Hepatocyte (in vitro differentiated cells): Measurements from ENCODE around the gene ZNF334. TPM values are rescaled to one million over a fixed set of nuclear protein-coding genes. Genes with fewer than 3 reads are reported as not detected.

Experiments
- DNase-seq: peaks from one replicate; pipeline ENCODE4 v3.0.0-alpha.2; 2016; ENCODE audit warnings: low spot score
- H2AFZ ChIP-seq: fragments of 200-600 bp; sonication (generic); 2 replicates; pipeline ENCODE4 v1.6.0; 2016; ENCODE audit warnings: antibody characterized with exemption, mild to moderate bottlenecking
- H3K27ac ChIP-seq: fragments of 200-600 bp; sonication (generic); 2 replicates; pipeline ENCODE4 v1.5.1; 2016; ENCODE audit warnings: mild to moderate bottlenecking
- H3K27me3 ChIP-seq: fragments of 200-600 bp; sonication (generic); 2 replicates; pipeline ENCODE4 v1.6.1; 2016
- H3K36me3 ChIP-seq: fragments of 200-600 bp; sonication (generic); replicated peaks from 2 replicates; pipeline ENCODE4 v1.5.1; 2016; ENCODE audit warnings: low read depth; ENCODE audit not compliant: insufficient read depth
- H3K4me1 ChIP-seq: fragments of 200-600 bp; sonication (generic); 2 replicates; pipeline ENCODE4 v1.5.1; 2016; ENCODE audit warnings: mild to moderate bottlenecking, moderate library complexity; ENCODE audit not compliant: insufficient read depth
- H3K4me2 ChIP-seq: fragments of 200-600 bp; sonication (generic); 2 replicates; pipeline ENCODE4 v1.6.0; 2016
- H3K4me3 ChIP-seq: fragments of 200-600 bp; sonication (generic); 2 replicates; pipeline ENCODE4 v1.5.1; 2016; ENCODE audit warnings: mild to moderate bottlenecking
- H3K79me2 ChIP-seq: fragments of 200-600 bp; sonication (generic); 2 replicates; pipeline ENCODE4 v1.6.0; 2017; ENCODE audit warnings: mild to moderate bottlenecking
- H3K9me2 ChIP-seq: fragments of 200-600 bp; sonication (generic); replicated peaks from 2 replicates; pipeline ENCODE4 v1.6.0; 2017; ENCODE audit warnings: mild to moderate bottlenecking; ENCODE audit not compliant: insufficient read depth
- H3K9me3 ChIP-seq: fragments of 200-600 bp; sonication (generic); 2 replicates; pipeline ENCODE4 v1.5.1; 2016; ENCODE audit warnings: low read depth, mild to moderate bottlenecking
- H4K20me1 ChIP-seq: fragments of 200-600 bp; sonication (generic); 2 replicates; pipeline ENCODE4 v1.6.0; 2016; ENCODE audit warnings: mild to moderate bottlenecking; ENCODE audit not compliant: insufficient read depth, poor library complexity, severe bottlenecking
- EZH2 ChIP-seq: fragments of 200-600 bp; sonication (generic); IDR thresholded peaks from 2 replicates; pipeline ENCODE4 v1.6.1; 2016; ENCODE audit warnings: antibody characterized with exemption, mild to moderate bottlenecking, borderline replicate concordance
- EZH2phosphoT487 ChIP-seq: fragments of 200-600 bp; sonication (generic); IDR thresholded peaks from one replicate; pipeline ENCODE4 v1.6.1; 2018; ENCODE audit warnings: antibody characterized with exemption, mild to moderate bottlenecking, low read depth, moderate library complexity; ENCODE audit not compliant: unreplicated experiment, severe bottlenecking
- WGBS: methylation state at CpG from one replicate; pipeline ENCODE4 v1.1.6; 2016; ENCODE audit warnings: low lambda C conversion rate; ENCODE audit errors: missing lambda C conversion rate; 5-methylcytosine and 5-hydroxymethylcytosine counted together
- polyA plus RNA-seq: library from polyadenylated mRNA; unstranded; fragments of >200 nt; fragmentation: Nextera tagmentation; extraction: Ambion mirVana; gene quantifications from 2 replicates; pipeline ENCODE4 v1.2.1, GENCODE V29; 2016
- total RNA-seq: library from RNA; depleted of rRNA; stranded (reverse); fragments of >200 nt; gene quantifications from 2 replicates; pipeline ENCODE4 v1.2.3, GENCODE V29; 2014
- TF ChIP-seq, protein P1 (sequence below): fragments of 200-600 bp; sonication (generic); IDR thresholded peaks from 2 replicates; pipeline ENCODE4 v1.5.1; 2016; ENCODE audit warnings: antibody characterized with exemption, mild to moderate bottlenecking; ENCODE audit not compliant: poor library complexity

Gene ZNF334
- total and polyA plus RNA-seq, 2 experiments from 2014 or later, result 6.3 to 12.6 TPM

DNA sequence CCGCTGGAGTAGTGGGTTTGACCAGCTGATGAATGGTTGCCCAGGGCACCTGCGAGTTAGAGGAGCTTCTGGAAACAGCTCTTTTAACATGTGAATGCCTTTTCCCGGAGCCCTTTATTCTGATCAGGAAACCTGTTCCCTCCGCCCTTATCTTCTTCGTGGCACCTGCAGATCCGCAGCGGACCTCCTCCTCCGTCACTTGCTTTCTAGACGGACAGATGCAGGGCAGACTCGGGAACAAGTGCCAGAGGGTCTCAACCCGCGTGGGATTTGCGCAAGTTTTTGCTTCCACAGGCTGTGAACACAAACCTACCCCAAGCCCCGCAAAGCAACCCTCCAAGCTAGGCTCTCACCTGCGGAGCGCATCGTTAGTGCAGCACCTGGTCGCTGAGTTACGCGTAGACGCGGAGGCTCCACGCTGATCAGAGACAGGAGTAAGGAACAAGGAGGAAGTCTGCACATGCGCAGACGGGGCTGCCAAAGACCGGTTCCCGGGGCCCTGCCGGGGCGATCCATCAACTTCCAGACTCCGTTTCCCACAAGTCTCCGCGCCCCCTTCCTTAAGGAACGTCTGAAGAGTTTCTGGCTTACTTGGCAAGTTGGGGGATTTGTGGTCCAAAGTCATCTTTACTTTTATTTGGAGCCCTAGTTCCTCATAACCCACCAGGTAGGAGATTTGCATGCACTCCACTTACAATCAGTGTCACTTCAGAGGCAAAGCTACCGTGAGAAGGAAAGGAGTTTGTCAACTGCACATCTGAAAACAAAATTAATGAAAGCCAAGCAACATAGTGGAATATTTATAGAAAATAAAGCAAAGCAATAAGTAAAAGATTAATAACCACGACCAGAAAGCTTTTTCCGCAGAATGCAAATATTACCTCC is 54.3 kb downstream of the ZNF334 start:
- Histone ChIP-seq H4K20me1 (no peaks in the 10 kb centered on the region), H3K36me3 (no peaks in the 10 kb centered on the region), H3K4me2 (peak overlapping the region; percentile 96), H3K27me3 (no peaks in the 10 kb centered on the region), H3K27ac (no peak overlapping the region), H3K4me3 (peak overlapping the region; percentile 71), H3K9me2 (no peaks in the 10 kb centered on the region), H3K79me2 (no peaks in the 10 kb centered on the region), H3K4me1 (no peaks in the 10 kb centered on the region), H3K9me3 (no peaks in the 10 kb centered on the region), H2AFZ (peak overlapping the region; percentile 98)
- DNase-seq, result peak; percentile 89
- TF ChIP-seq EZH2 (no peak), EZH2phosphoT487 (no peak)
- TF ChIP-seq, protein P1, sequence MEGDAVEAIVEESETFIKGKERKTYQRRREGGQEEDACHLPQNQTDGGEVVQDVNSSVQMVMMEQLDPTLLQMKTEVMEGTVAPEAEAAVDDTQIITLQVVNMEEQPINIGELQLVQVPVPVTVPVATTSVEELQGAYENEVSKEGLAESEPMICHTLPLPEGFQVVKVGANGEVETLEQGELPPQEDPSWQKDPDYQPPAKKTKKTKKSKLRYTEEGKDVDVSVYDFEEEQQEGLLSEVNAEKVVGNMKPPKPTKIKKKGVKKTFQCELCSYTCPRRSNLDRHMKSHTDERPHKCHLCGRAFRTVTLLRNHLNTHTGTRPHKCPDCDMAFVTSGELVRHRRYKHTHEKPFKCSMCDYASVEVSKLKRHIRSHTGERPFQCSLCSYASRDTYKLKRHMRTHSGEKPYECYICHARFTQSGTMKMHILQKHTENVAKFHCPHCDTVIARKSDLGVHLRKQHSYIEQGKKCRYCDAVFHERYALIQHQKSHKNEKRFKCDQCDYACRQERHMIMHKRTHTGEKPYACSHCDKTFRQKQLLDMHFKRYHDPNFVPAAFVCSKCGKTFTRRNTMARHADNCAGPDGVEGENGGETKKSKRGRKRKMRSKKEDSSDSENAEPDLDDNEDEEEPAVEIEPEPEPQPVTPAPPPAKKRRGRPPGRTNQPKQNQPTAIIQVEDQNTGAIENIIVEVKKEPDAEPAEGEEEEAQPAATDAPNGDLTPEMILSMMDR, result no peak
- 7% methylated on average over 36 of the region's 36 CpGs for WGBS

DNA sequence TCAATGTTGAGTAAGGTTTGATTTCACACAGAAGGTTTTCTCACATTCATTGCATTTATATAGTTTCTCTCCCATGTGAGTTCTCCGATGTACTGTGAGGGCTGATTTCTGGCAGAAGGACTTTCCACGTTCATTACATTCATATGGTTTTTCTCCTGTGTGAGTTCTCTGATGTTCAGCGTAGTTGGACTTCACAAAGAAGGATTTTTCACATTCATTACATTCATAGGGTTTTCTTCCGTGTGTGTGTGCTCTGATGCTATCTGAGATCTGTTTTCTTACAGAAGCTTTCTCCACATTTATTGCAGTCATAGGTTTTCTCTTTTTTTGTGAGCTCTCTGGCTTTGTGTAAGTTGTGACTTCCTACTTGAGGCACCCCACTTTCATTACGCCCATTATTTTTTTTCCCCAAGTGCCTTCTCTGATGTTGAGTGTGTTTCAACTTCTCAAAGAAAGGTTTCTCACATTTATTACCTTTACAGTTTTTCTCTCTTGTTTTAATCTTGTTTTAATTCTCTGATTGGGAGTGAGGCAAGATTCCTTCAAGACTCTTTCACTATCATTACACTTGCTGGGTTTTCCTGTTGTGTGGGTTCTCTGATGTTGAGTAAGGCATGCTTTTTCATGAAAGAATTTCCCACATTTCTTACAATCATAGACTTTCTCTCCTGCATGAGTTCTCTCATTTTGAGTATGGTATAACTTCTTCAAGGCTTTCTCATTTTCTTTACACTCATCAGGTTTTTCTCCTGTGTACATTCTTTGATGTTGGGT is 56.9 kb downstream of the ZNF334 start:
- H3K4me2 ChIP-seq, result no peak overlapping the region
- H3K9me3 ChIP-seq, result no peaks in the 10 kb centered on the region
- no peaks in the 10 kb centered on the region for H3K9me2 ChIP-seq
- H3K27me3 ChIP-seq, result no peaks in the 10 kb centered on the region
- no peak overlapping the region for H3K27ac ChIP-seq
- TF ChIP-seq EZH2phosphoT487, result no peak
- no peak for TF ChIP-seq EZH2
- TF ChIP-seq, protein P1, result no peak
- no peaks in the 10 kb centered on the region for H3K4me1 ChIP-seq
- 96% methylated on average over 5 of the region's 5 CpGs for WGBS
- H2AFZ ChIP-seq, result no peak overlapping the region
- H3K79me2 ChIP-seq, result no peaks in the 10 kb centered on the region
- DNase-seq, result no peak
- no peaks in the 10 kb centered on the region for H4K20me1 ChIP-seq
- H3K4me3 ChIP-seq, result no peak overlapping the region
- H3K36me3 ChIP-seq, result no peaks in the 10 kb centered on the region

DNA sequence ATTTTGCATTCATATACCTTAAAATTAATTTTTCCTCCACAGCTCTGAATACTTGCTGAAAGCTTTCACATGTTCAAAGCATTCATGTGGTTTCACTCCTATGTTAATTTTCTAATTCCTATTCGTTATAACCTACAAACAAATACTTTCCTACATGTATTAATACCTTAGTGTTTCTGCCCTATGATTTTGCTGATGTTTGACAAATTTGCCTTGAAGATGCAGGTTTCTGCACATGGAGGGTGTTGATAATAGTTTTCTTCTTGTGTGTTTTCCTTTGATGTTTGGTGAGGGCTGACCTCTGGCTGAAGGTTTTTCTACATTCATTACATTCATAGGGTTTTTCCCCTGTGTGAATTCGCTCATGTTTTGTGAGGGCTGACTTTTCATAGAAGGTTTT is 57.6 kb downstream of the ZNF334 start:
- Histone ChIP-seq H2AFZ (no peak overlapping the region), H3K9me2 (no peaks in the 10 kb centered on the region), H3K4me2 (no peak overlapping the region), H3K4me3 (no peak overlapping the region), H3K27ac (no peak overlapping the region), H3K27me3 (no peaks in the 10 kb centered on the region), H3K9me3 (no peaks in the 10 kb centered on the region), H3K79me2 (no peaks in the 10 kb centered on the region), H4K20me1 (no peaks in the 10 kb centered on the region), H3K36me3 (no peaks in the 10 kb centered on the region), H3K4me1 (no peaks in the 10 kb centered on the region)
- TF ChIP-seq, protein P1, result no peak
- TF ChIP-seq EZH2phosphoT487, result no peak
- TF ChIP-seq EZH2, result no peak
- DNase-seq, result no peak
- 91% methylated on average over 2 of the region's 2 CpGs for WGBS

Other genes starting within 250 kb of the ZNF334 start
- not detected in 2 replicates for gene CDH22, start 205.1 kb downstream of the ZNF334 start, total RNA-seq
- 0.15 TPM in 1 of 2 replicates, not detected in the other for gene CDH22, start 205.1 kb downstream of the ZNF334 start, polyA plus RNA-seq
- 42.3 and 50.5 TPM in 2 replicates for gene ELMO2, start 106.9 kb downstream of the ZNF334 start, total RNA-seq
- 32.8 and 35.0 TPM in 2 replicates for gene ELMO2, start 106.9 kb downstream of the ZNF334 start, polyA plus RNA-seq
- gene OCSTAMP, start 37.1 kb upstream of the ZNF334 start, total RNA-seq, result not detected in 2 replicates
- gene OCSTAMP, start 37.1 kb upstream of the ZNF334 start, polyA plus RNA-seq, result not detected in 2 replicates
- 1.8 and 2.4 TPM in 2 replicates for gene SLC13A3, start 137.9 kb upstream of the ZNF334 start, total RNA-seq
- 6.7 and 9.4 TPM in 2 replicates for gene SLC13A3, start 137.9 kb upstream of the ZNF334 start, polyA plus RNA-seq
- gene TP53RK, start 175.9 kb upstream of the ZNF334 start, total RNA-seq, result 19.6 and 22.7 TPM in 2 replicates
- gene TP53RK, start 175.9 kb upstream of the ZNF334 start, polyA plus RNA-seq, result 19.8 and 21.4 TPM in 2 replicates
- 23.7 and 37.2 TPM in 2 replicates for gene SLC2A10, start 196.1 kb upstream of the ZNF334 start, total RNA-seq
- 23.4 and 28.2 TPM in 2 replicates for gene SLC2A10, start 196.1 kb upstream of the ZNF334 start, polyA plus RNA-seq